Hematopoietic multipotent progenitor cell treated with erythropoietin and hydrocortisone succinate and interleukin-3 and kit ligand, for 17 days (in vitro differentiated cells): Measurements from ENCODE around the gene TMSB4X.
"Not testable (repeated sequence)": the region's sequence is repeated elsewhere in the genome, so short reads cannot be mapped to it uniquely, and the experiment has no call there.

Experiments used
- DNase-seq: peaks from one replicate; pipeline ENCODE4 v3.0.0-alpha.2; 2015; ENCODE audit warnings: low spot score

The TMSB4X gene

GRCh38 chrX:12974796-12975669 lies at the start of gene TMSB4X:
TSS of gene TMSB4X (plus strand) at chrX:12975110.
- peak; percentile 69 for DNase-seq

GRCh38 chrX:12929701-12930100 lies 45.2 kb upstream of the TMSB4X start:
- no peak for DNase-seq

DNA sequence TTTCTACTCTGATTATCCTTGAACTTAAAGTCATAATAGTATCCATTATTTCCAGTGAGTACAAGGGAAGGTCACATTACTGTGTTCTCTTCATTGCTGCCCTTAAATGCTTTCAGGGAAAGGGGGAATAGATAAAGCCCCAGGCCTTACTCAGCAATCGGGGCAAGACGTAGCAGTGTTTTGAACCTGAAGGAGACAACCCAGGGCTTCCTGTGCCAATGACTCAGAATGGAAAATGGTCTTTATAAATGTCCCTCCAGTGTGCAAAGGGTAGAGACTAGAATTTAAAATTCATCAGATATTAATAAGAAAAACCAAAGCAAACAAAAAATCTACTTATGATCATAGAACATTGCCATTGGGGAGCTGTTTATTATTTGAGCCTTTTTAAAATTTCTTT lies 44.8 kb upstream of the TMSB4X start:
- DNase-seq: no peak

DNA sequence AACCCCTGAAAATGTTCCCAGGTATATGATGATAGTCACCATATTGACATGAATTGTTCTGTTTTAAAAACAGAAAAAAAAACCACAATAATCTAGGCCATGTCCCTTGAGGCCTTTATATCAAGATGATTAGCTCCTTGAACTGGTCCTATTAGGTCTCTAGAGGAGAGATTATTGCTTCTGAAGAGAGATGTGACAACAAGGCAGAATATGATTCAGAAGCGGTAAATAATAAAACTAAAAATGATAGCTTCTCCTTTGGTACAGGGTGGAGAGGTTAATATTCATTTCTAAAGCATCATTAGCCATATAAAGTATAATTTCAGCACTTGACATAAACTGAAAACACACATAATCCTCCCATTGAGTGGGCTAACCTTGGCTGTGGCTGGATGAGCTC lies 42.7 kb upstream of the TMSB4X start:
- no peak for DNase-seq

DNA sequence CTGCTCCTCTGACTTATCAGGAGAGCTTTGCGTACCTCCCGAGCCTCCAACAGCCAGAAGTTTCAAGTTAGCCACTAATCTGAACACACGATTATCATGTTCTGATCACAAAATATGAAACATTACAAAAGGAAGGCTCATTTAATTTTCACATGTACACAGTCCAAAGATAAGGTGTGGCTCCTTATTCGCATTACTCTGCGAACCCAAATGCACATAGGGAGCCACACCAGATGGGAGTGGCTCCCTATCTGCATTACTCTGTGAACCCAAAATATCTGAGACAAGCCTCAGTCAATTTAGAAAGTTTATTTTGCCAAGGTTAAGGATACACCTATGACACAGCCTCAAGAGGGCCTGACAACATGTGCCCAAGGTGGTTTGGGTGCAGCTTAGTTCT lies 40.1 kb upstream of the TMSB4X start:
- DNase-seq: no peak

DNA sequence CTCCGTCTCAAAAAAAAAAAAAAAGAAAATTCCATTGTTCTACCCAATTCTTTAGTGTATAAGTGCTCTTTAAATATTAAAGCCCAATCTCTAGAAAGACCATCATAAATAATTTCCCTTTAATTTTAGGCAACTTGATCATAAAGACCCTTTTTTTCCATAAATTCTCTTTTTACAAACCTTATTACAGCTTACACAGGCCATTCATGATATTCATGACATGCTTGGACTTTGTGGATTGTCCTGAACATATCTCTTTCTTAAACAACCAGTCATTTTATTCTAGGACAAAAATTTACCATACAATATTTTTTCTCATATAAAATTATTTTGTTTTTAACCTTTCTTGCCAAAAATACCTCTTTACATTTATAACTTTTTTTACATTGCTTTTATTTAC lies 38.0 kb upstream of the TMSB4X start:
- DNase-seq: no peak

DNA sequence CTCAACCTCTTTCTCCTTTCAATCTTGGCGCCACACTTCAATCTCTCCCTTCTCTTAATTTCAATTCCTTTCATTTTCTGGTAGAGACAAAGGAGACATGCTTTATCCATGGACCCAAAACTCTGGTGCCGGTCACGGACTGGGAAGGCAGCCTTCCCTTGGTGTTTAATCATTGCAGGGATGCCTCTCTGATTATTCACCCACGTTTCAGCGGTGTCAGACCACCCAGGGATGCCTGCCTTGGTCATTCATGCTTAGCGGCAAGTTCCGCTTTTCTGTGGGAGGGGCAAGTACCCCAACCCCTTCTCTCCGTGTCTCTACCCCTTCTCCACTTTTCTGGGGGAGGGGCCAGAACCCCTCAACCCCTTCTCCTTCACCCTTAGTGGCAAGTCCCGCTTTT lies 34.4 kb upstream of the TMSB4X start:
- DNase-seq: not testable (repeated sequence)

GRCh38 chrX:12943592-12943991 lies 31.3 kb upstream of the TMSB4X start:
- not testable (repeated sequence) for DNase-seq

DNA sequence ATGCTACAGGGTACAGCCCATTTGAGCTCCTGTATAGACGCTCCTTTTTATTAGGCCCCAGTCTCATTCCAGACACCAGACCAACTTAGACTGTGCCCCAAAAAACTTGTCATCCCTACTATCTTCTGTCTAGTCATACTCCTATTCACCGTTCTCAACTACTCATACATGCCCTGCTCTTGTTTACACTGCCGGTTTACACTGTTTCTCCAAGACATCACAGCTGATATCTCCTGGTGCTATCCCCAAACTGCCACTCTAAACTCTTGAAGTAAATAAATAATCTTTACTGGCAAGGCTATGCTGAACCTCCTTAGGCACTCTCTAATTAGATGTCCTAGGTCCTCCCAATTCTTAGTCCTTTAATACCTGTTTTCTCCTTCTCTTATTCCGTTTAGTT lies 30.5 kb upstream of the TMSB4X start:
- not testable (repeated sequence) for DNase-seq

DNA sequence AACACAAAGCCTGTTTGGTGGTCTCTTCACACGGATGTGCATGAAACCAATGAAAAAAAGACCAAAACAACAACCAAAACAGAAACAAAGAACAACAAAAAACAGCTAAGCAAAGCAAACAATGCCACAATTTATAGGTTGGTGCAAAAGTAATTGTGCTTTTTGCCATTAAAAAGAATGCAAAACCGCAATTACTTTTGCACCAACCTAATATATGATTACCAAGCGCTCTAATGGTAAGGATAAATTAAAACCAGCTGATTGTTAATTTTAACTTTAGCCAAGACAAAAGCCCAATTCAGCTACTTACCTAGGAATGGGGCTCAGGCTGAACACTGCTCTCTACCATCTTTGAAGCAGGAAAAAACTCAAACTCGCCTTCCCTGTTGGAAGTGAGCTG lies 29.4 kb upstream of the TMSB4X start:
- DNase-seq: no peak

DNA sequence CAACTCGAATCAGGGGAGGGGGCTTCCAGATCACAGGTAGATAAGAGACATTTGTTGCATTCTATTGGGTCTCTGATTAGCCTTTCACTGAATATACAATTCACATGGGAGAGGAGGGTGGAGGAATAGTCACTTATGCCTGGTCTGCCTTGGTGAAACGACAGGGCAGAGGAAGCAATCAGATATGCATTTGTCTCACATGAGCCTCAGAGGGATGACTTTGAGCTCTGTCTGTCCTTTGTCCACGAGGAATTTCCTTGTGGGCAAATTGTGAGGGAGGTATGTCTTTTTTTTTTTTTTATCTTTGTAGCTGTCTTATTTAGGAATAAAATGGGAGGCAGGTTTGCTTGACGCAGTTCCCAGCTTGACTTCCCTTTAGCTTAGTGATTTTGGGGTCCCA lies 28.5 kb upstream of the TMSB4X start:
- no peak for DNase-seq

GRCh38 chrX:12946838-12947544 lies 27.9 kb upstream of the TMSB4X start:
- DNase-seq: peak; percentile 79

DNA sequence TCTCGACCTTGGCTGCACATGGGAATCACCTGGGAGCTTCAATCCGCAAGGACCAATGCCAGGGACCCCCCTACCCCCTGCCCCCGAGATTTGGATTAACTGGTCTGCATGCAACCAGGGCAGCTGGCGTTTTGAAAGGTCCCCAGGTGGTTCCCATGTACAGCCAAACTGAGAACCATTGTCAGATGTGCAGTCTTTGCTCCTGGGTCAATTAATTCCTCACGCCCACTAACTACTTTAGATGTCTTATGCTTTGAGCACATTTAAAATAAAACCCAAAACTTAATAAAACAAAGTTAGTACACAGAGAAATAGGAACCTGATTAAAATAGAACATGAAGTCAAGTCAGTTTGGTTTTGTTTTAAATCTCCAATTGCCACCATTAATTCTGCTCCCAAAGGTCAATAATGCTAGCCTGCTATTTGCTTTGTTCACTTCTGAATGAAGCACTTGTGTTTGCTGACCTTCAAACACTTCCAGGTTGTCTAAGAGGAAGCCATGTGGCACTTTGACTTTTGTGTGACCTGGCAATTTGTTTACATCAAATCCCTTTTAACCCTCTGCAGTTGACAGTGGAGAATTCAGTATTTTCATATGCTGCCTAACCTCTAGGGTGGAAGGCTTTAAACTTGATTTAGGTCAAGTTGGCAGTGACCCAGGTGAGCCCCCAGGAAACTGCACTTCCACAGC lies 27.2 kb upstream of the TMSB4X start:
- no peak for DNase-seq

GRCh38 chrX:12948495-12948894 lies 26.4 kb upstream of the TMSB4X start:
- DNase-seq: no peak

GRCh38 chrX:12949205-12949926 lies 25.5 kb upstream of the TMSB4X start:
- no peak for DNase-seq

GRCh38 chrX:12949927-12950656 lies 24.8 kb upstream of the TMSB4X start:
- peak; percentile 82 for DNase-seq

- peak; percentile 54 for DNase-seq
Measured at GRCh38 chrX:12950851-12951594, 23.9 kb upstream of the TMSB4X start.

- no peak for DNase-seq
Measured at GRCh38 chrX:12951595-12951975, 23.3 kb upstream of the TMSB4X start.

DNA sequence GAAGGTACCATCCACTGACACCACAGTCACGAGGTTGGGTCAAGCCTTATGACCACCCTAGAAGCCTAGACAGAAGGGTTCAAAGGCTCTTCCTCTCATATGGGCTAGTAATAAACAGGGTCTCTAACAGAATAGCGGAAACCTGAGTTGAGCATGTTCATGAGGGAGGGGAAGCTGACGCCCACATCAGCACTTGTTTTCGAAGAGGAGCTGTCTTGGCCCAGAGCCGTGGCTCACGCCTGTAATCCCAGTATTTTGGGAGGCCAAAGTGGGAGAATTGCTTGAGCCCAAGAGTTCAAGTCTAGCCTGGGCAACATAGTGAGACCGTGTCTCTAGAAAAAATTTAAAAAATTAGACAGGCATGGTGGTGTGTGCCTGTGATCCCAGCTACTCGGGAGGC lies 21.5 kb upstream of the TMSB4X start:
- DNase-seq: no peak

GRCh38 chrX:12954376-12954775 lies 20.5 kb upstream of the TMSB4X start:
- DNase-seq: no peak

- DNase-seq: no peak
Measured at GRCh38 chrX:12954981-12955380, 19.9 kb upstream of the TMSB4X start.
